Ovary (tissue), 9 donors: Measurements from ENCODE around the gene CCDC57. TPM values are rescaled to one million over a fixed set of nuclear protein-coding genes. Genes with fewer than 3 reads are reported as not detected.

ENCODE experiments used
- DNase-seq, 5 donors: peaks; one replicate each; pipeline ENCODE4 v3.0.0-alpha.2; 2019 to 2020
- H3K27ac ChIP-seq, 2 donors: fragments of 200-600 bp; one replicate each; pipeline versions ENCODE4 v1.5.1 to v1.8.0; 2019 to 2022
- H3K27me3 ChIP-seq: fragments of 200-600 bp; one replicate; pipeline ENCODE4 v1.8.0; 2022
- H3K36me3 ChIP-seq: fragments of 200-600 bp; sonication (generic); one replicate; pipeline ENCODE4 v1.5.1; 2019
- H3K4me1 ChIP-seq: one replicate; pipeline ENCODE4 v1.8.1; 2013; ENCODE audit warnings: mild to moderate bottlenecking, moderate library complexity; ENCODE audit not compliant: insufficient read depth
- H3K4me3 ChIP-seq: fragments of 200-600 bp; sonication (generic); one replicate; pipeline ENCODE4 v1.5.1; 2017
- H3K9me3 ChIP-seq, 2 donors: fragments of 200-600 bp in 1 of 2; sonication (generic) in 1 of 2; one replicate each; pipeline versions ENCODE4 v1.5.1 to v1.8.1; 2013 to 2019; ENCODE audit warnings: mild to moderate bottlenecking in 1 of 2, moderate library complexity in 1 of 2
- EP300 ChIP-seq: sonication (generic); formaldehyde crosslinking; IDR thresholded peaks from one replicate; pipeline ENCODE4 v1.6.1; 2017; ENCODE audit warnings: antibody characterized with exemption
- POLR2A ChIP-seq: fragments of 450-650 bp; IDR thresholded peaks from one replicate; pipeline ENCODE4 v1.6.1; 2017; ENCODE audit warnings: antibody characterized with exemption, mild to moderate bottlenecking, moderate library complexity
- WGBS, 3 donors: extraction: QIAGEN DNeasy Blood & Tissue Kit in 1 of 3; methylation state at CpG; one replicate each; pipeline versions ENCODE4 v1.1.5 to v1.1.7; 2013 to 2017; 5-methylcytosine and 5-hydroxymethylcytosine counted together
- intact Hi-C, 4 donors: fragments of 100-400 bp; cut with DNase I; formaldehyde crosslinking; loops; one replicate each; pipeline versions ENCODE4 v1.11.0 to v1.15.1; 2022 to 2023
- polyA plus RNA-seq, 2 donors: library from polyadenylated mRNA; stranded (reverse); fragments of 200-250 nt in 1 of 2; fragments of 350-450 nt in 1 of 2; fragmentation: Illumina TruSeq in 1 of 2; extraction: RNeasy Lipid Tissue Mini Kit (QIAGEN cat#74804) in 1 of 2; gene quantifications; one replicate each; pipeline ENCODE4 v1.2.3, GENCODE V29; 2013 to 2014
- total RNA-seq, 7 donors: library from RNA; depleted of rRNA in 2 of 7; stranded (reverse); fragments of >200 nt in 2 of 7; fragmentation: NEBNext Ultra II Directional in 3 of 7; extraction: Animal tissue kit (Norgen Biotek cat#: 25700) in 3 of 7; gene quantifications; one replicate each; pipeline versions ENCODE4 v1.1.0 to v1.2.4, GENCODE V29; 2016 to 2023
- TF ChIP-seq, protein P1 (sequence below), 3 donors: fragments of 450-650 bp in 2 of 3; fragments of 200-600 bp in 1 of 3; IDR thresholded peaks; one replicate each; pipeline versions ENCODE4 v1.5.1 to v1.8.0; 2016 to 2022; ENCODE audit warnings: antibody characterized with exemption in 3 of 3, mild to moderate bottlenecking in 1 of 3
- donor health status: DM: no; HTN: no; CAD: no; lungs with moderate emphysema.
- donor health status: DM: no; HTN: no; CAD: no.
- donor health status: Bipolar disorder and iron deficiency.
- donor health status: DM: yes; HTN: yes; CAD: no.
- donor health status: DM: no; HTN: no; CAD: no.
- donor health status: DM: yes; HTN: yes; CAD: no.

CCDC57 gene
- total and polyA plus RNA-seq, 9 donors = 7.7 to 65.0 (median 40.3) TPM

DNA sequence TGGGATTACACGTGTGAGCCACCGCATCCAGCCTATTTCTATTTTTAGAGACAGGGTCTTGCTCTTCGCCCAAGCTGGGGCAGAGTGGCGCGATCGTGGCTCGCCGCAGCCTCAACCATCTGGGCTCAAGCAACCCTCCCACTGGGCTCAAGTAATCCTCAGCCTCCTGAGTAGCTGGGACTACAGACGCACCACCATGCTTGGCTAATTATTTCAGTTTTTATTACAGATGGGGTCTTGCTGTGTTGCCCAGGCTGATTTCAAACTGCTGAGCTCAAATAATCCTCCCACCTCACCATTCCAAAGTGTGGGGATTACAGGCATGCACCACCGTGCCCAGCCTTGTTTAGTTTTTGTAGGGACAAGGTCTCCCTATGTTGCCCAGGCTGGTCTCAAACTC is 53.8 kb downstream of the CCDC57 start:
- Histone ChIP-seq H3K9me3 (no peaks in the 10 kb centered on the region), H3K27me3 (no peaks in the 10 kb centered on the region), H3K36me3 (no peaks in the 10 kb centered on the region), H3K27ac (no peak overlapping the region), H3K4me1 (no peaks in the 10 kb centered on the region), H3K4me3 (no peak overlapping the region)
- DNase-seq = no peak
- WGBS, 3 donors = 85 to 87% (median 85%) methylated on average over 10 of the region's 10 CpGs
- no peak for TF ChIP-seq POLR2A
- no peak for TF ChIP-seq EP300
- TF ChIP-seq, protein P1, sequence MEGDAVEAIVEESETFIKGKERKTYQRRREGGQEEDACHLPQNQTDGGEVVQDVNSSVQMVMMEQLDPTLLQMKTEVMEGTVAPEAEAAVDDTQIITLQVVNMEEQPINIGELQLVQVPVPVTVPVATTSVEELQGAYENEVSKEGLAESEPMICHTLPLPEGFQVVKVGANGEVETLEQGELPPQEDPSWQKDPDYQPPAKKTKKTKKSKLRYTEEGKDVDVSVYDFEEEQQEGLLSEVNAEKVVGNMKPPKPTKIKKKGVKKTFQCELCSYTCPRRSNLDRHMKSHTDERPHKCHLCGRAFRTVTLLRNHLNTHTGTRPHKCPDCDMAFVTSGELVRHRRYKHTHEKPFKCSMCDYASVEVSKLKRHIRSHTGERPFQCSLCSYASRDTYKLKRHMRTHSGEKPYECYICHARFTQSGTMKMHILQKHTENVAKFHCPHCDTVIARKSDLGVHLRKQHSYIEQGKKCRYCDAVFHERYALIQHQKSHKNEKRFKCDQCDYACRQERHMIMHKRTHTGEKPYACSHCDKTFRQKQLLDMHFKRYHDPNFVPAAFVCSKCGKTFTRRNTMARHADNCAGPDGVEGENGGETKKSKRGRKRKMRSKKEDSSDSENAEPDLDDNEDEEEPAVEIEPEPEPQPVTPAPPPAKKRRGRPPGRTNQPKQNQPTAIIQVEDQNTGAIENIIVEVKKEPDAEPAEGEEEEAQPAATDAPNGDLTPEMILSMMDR (IDR thresholded peaks at IDR 0.05) = no peak
- intact Hi-C loops = loop anchor here in 2 of 4 donors (5.0 to 10.0 kb wide), 2 partner anchors 127 to 204 kb away; partner anchors contain the start of gene RAC3 (in 1 of the 2)

DNA sequence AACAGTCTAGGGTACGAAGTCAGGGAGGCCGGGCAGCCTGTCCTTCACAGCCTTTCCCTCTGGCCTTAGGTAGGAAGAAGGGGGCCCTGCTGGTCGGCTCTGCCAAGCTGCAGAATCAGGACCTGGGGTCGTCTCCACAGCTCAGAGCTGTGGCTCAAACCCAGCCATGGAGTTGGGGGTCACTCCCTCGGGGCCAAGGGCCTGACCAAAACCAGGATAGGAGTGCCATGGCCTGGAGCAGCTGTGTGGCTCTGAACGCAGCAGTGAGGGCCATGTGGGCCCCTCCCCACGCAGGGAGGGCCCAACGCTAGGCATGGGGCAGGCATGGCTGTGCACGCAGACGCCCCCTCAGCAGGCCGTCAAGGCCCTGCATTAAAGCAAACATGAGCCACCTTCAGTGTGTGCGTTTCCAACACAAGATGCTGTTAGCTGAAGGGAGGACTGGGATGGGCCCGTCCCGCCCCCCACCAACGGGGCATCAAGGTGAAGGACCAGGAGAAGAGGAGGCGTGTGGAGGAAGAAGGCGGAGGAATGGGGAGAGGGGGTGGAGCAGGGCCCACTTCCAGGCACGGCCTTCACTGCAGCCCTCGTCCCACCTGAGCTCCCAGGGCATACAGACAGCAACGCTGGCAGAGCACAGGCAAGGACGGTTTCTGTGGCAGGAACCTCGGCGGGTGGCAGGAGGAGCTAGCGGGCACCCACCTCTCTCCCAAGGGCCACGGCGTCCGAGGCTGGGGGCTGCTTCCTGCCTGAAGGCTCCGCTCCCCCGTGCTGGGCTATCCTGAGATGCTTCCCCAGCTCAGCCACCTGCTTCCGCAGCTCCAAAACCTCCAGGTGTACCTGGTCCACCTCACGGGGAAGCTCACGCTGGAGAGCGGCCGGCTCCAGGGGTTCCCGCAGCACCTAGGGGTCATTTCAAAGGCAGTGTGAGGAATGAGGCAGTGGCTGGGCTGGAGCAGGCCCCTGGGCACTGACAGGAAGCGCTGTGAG is 55.3 kb downstream of the CCDC57 start:
- Histone ChIP-seq H3K36me3 (no peaks in the 10 kb centered on the region), H3K9me3 (no peaks in the 10 kb centered on the region), H3K4me3 (no peak overlapping the region), H3K4me1 (no peaks in the 10 kb centered on the region), H3K27me3 (no peaks in the 10 kb centered on the region), H3K27ac (no peak overlapping the region)
- intact Hi-C loops = loop anchor here in 2 of 4 donors (5.0 to 10.0 kb wide), 2 partner anchors 125 to 203 kb away; partner anchors contain the start of gene RAC3 (in 1 of the 2)
- TF ChIP-seq POLR2A = no peak
- TF ChIP-seq, protein P1 (IDR thresholded peaks at IDR 0.05) = no peak
- no peak for TF ChIP-seq EP300
- DNase-seq = no peak
- WGBS, 3 donors = 80 to 85% (median 82%) methylated on average over 36 of the region's 36 CpGs

DNA sequence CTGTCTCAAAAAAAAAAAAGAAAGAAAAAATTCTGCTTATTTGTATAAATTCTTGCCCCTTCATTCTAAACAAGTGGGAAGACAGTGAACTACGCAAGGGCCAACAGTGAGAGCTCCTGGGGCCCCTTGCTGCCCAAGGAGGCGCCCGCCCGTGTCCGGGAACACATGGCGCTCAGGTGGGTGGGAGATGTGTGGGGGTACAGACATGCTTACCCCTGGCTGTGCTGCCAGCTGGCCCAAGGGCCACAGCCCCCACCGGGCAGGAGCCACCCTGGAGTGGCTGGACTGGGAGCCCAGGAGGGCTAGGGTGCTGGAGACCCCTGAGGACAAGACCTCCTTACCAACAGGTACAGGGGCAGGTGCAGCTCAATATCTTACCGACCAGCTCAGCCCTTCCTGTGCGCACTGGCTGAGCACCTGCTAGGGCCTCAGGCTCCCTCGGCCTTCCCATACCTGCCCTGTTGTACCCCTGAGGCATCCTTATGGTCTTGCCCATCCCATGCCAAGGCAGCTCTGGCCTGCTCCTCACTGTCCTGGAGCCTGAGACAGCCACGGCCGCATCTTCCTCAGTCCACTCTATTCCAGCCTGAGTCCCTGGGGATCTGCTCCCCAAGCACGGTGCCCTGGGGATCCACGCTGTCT is 56.2 kb downstream of the CCDC57 start:
- TF ChIP-seq EP300 = no peak
- TF ChIP-seq, protein P1 (IDR thresholded peaks at IDR 0.05) = no peak
- no peak for TF ChIP-seq POLR2A
- Histone ChIP-seq H3K27me3 (no peaks in the 10 kb centered on the region), H3K4me1 (no peaks in the 10 kb centered on the region), H3K4me3 (no peak overlapping the region), H3K9me3 (no peaks in the 10 kb centered on the region), H3K27ac (no peak overlapping the region), H3K36me3 (no peaks in the 10 kb centered on the region)
- 84 to 91% (median 87%) methylated on average over 14 of the region's 14 CpGs for WGBS, 3 donors
- DNase-seq = no peak
- intact Hi-C loops = loop anchor here in 2 of 4 donors (5.0 to 10.0 kb wide), 2 partner anchors 124 to 202 kb away; partner anchors contain the start of gene RAC3 (in 1 of the 2)

DNA sequence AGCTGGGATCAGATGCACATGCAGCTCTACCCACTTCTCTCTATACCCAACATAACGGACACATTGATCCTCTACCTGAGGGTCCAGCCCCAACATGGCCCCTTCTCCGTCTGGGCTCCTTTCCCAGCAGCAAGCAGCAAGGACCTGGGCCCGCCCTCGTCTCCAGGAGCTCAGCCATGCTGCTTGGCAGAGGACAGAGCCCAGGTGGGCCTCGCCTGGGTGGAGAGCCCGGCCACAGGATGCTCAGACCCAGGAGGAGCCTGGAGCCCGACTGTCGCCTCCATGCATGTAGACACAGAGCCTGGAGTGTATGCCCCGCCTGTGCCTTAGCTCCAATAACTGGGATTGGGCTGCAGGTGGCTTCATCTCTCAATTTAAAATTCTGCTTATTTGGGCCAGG is 57.0 kb downstream of the CCDC57 start:
- no peaks in the 10 kb centered on the region for H3K4me1 ChIP-seq
- H3K27me3 ChIP-seq = no peaks in the 10 kb centered on the region
- no peaks in the 10 kb centered on the region for H3K36me3 ChIP-seq
- TF ChIP-seq POLR2A (no peak), EP300 (no peak)
- TF ChIP-seq, protein P1 (IDR thresholded peaks at IDR 0.05) = no peak
- intact Hi-C loops = loop anchor here in 3 of 4 donors (2.0 to 10.0 kb wide), 3 partner anchors 123 to 201 kb away; partner anchors contain the start of gene RAC3 (in 2 of the 3)
- no peak overlapping the region for H3K4me3 ChIP-seq
- 91 to 95% (median 95%) methylated on average over 9 of the region's 9 CpGs for WGBS, 3 donors
- H3K27ac ChIP-seq = no peak overlapping the region
- DNase-seq = no peak
- H3K9me3 ChIP-seq = no peaks in the 10 kb centered on the region
